HG03097 (cell line): ENCODE results near the gene PNLIPRP2.

Experiments
- ATAC-seq: cut with Tn5 transposase; IDR thresholded peaks from one replicate; pipeline ENCODE4 v1.9.1; 2021; ENCODE audit not compliant: unreplicated experiment, low FRiP score

PNLIPRP2 gene

DNA sequence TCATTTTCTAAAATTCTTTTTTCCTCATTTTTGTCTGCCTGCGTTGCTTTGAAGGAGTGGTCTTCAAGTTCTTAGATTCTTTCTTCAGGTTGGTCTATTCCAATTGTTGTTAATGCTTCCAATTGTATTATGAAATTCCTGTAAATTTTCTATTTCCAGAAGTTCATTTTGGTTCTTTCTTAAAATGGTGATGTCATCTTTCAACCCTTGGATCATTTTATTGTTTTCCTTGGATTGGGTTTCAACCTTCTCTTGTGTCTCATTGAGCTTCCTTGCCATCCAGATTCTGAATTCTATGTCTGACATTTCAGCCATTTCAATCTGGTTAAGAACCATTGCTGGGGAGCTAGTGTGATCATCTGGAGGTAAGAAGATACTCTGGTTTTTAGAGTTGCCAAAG, 33.1 kb downstream of the PNLIPRP2 start:
- no peak for ATAC-seq

DNA sequence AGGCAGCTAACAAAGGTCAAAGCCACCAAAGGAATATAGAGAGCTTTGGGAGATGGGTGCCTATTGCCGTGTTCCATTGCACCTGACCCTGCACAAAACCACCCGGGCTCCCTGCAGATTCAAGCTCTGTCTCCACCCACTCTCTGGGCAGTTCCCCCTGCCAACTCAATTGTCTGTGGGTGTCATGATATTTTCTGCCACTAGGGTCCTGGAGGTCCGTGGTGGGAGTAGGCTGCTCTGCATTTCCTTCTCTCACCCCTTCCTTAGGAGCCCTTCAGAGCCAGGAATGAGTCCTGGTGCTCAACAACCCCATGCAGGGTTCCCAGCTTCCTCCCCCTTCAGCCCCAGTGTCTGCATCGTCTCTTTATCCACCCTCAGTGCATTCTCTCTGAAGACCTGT, 34.1 kb downstream of the PNLIPRP2 start:
- no peak for ATAC-seq

DNA sequence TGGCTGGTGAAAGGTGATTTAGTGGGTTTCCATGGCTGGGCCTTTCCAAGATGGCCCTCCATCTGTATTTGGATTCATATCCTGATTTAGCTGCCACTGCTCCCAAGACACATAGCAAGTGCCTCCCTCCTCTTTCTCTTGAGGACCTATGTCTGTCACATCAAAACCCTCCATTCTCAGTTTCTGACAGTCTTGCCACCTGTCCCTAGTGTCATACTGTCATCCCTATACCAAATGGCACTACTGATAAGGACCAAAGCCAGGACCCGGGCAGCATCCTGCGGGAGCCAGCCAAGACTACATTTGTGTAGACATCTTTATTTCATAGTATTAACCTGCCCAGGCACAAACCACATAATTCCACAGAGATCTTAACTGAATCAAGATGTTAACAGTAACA, 34.8 kb downstream of the PNLIPRP2 start:
- no peak for ATAC-seq

DNA sequence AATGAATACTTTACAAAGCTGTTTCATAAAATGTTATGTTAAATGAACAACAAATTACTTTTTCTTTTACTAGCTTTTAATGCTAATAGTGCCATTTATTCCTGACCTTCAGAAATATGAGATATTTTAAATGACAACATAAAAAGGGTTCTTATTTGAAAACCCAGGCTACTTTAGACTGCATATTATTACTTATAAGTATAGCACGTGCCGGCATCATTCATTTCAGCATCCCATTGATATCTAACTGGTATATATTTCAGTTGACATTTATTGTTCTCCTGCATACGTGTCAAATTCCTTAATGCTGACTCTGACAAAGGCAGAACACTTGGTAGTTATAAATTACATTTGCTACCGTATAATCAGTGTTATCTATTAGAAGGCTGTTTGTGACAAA, 35.3 kb downstream of the PNLIPRP2 start:
- no peak for ATAC-seq

DNA sequence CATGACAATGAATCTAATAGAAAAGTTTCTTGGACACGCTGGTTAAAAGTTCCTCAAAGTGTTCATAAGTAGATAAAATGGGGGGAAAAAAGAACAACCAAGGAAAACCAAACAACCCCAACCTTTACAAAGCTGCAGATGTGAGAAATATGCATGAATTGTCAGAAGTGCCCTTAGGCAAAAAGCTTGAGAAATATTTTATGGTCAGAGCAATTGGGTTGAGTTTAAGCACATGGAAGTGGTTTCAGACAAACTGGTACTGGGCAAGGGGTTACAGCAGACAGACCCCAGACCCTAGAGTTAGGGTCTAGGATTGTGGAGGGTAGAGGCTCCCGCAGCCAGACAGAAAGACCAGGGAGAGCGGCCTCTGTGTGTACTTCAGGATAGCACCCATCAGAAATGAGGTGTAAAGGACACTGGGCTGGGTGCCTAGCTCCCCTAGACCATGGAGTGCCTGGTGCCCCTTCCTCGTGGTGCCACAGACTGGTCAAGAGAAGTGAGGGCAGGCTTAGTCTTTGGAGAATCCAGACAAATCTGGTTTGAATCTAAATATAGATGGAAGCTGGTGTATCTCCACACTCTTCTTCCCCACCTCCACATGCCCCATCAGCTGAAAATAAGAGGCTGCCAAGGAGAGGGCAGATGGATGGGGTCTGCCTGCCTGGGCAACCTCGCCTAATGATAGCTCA, 37.3 kb downstream of the PNLIPRP2 start:
- no peak for ATAC-seq

DNA sequence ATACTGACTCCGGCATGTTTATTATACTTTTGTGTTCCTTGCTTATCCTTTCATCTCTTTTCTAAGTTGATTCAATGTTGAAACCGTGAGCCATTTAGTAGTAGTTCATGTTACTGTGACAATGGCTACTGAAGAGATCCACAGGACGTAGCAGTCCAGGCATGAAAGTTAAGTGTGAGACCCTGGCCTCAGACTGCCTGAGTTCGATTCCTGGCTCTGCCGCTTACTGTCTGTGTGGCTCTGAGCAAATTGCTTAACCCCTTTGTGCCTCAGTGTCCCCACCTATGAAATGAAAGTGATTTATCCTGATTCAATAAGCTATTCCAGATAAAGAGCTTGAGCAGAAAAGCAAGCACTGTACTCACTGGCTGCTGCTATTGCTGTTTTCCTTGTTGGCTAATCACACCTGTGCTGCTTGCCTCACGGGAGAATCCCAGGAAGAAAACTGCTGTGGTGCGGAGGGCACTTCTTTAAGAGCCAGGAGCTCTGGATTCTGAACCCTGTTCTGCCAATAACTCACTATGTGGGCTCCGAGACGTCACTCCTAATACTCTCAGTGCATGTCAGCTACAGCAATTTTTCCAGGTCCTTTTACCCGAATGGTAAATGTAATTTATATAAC, 38.4 kb downstream of the PNLIPRP2 start:
- ATAC-seq: no peak

DNA sequence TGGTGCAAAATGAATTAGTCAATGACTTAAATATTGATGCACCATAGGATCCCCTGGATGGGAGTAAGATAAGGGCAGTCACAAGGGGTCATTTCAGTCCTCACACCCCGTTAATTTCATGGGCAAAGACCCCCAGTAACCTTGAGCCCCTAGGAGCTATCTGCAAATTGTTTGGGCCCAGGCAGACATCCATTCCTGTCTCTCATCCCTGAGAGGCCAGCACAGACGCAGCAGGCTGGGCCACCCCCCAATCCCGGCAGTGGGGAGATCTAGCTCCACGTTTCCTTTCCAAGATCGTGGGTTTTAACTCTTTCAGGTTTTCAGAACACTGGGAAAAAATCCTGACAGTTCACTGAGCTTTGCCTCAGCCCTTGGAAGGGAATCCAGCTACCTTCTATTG, 40.1 kb downstream of the PNLIPRP2 start:
- no peak for ATAC-seq

DNA sequence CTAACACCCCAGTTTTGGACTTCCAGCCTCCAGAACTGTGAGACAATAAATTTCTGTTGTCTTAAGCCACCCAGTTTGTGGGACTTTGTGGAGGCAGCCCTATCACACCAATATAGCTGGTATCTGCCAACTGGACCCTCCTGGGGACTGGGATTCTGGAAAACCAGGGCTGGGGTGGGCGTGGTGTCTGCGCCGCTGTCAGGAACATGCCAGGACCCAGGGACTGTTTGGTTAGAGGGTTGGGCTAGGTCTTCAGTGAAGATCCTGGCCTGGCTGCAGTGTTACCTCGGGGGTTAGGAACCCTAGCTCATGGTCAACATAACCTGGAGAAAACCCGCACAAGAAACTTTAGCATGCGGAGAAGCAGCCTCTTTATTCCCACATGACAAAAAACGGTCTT, 42.6 kb downstream of the PNLIPRP2 start:
- no peak for ATAC-seq

DNA sequence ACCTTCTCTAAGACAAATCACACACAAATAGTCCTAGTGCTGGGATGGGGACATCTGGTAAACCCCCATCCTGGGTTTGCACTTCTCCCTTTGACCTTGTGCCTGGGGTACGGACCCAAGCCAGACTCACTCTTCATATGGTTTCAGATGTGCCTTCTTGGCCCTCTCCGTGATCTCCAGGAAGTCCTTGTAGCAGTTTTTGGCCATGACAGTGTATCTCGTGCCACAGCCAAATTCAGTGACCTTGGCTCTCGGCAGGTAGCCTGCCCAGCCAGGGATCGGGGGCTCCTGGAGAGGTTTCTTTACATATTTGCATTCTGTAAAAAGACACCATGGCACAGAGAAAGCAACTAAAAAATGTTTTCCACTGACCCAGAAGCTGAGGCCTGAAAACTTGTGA, 43.9 kb downstream of the PNLIPRP2 start:
- no peak for ATAC-seq

DNA sequence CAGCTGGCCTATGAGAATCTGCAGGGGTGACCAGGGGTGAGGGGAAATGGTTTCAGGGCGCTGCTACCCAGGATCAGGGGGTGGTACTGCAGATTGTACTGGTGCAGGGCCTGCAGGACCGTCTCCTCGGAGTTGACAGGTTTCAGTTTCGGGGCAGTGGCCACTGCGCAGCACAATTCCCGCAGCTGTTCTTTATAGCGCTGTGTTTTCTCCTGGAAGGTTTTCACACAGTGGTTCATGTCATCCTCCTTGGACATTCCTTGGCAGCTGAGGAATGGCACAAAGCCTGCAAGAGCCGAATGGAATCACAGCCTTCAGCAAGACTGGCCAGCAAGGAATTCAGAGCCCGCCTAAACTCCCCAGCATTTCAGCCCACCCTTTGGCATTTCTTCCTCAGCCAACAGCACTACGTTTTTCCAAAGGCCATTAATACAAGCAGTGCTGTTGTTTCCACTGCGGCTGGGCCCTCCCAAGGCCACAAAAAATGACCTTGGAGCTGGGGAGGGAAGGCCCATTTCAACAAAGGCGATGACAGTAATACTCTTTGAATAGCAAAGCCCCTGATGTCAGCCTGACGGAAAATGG, 44.9 kb downstream of the PNLIPRP2 start:
- ATAC-seq: no peak

DNA sequence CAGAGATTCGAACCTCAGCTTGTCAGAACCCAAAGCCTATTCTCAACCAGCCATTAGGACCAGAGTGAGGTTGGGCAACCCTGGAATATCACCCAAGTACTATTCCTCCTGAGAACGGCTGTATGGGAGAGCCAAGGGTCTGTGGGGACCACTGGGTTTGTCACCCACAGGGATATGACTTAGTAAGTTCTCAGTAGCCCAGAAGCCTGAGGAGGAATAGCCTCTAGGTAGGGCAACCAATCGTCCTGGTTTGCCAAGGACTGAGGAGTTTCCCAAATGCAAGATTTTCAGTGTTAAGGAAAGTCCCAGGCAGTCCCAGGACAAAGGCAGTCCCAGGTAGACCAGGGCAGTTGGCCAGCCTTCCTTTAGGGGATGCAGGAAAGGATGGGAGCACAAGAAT, 46.7 kb downstream of the PNLIPRP2 start:
- ATAC-seq: no peak

DNA sequence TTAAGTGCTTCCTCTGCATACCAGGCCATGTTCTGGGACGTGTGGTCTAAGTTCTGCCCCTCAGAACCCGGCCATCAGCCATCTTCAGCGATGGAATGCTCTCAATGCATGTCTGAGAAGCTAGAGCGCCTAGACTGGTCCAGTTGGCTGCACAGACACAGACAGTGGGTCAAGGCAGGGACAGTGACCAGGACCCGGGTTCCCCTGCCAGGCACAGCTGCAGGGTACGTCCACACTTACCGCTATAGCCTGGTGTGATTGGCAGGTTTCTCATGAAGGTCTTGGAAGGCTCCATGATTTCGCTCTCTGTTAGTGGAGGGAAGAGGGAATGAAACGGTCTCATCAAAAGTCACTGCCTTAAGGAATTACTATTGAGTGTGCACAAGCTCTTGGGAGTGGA, 47.3 kb downstream of the PNLIPRP2 start:
- no peak for ATAC-seq

DNA sequence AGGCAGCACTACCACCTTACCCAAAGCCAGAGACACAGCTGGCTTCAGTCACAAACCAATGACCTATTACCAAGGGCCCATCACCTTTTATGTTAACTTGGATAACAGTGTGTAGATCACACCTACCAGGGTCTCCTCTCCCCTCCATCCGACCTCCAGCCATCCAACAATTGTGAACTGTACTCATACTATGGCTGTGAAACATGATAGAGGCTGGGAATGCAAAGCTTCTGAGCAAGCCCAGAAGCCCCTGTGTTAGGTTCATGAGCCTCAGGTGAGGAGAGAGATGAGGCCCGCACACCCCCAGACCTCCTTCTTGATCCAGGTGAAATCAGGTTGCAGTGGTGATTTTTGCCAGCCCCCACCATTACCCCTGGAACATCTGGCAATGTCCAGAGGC, 47.7 kb downstream of the PNLIPRP2 start:
- no peak for ATAC-seq

DNA sequence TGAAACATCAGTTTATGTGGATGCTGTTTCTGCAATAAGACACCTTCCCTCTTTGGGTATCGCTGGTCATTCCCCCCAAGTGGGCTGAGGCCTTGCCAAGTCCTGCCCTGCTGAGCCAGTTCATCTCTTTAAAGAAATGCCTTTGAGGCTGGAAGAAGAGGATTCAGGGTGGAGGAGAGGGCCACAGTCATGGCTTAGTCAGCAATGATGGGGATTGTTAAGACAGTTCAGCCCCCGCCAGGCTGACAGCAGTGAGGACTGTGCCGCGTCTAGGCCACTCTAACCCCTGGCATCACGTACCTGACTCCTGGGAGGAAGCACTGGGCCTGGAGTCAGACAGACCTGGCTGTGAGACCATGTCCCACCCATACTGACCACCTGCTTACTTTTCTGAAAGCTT, 48.3 kb downstream of the PNLIPRP2 start:
- ATAC-seq: no peak

DNA sequence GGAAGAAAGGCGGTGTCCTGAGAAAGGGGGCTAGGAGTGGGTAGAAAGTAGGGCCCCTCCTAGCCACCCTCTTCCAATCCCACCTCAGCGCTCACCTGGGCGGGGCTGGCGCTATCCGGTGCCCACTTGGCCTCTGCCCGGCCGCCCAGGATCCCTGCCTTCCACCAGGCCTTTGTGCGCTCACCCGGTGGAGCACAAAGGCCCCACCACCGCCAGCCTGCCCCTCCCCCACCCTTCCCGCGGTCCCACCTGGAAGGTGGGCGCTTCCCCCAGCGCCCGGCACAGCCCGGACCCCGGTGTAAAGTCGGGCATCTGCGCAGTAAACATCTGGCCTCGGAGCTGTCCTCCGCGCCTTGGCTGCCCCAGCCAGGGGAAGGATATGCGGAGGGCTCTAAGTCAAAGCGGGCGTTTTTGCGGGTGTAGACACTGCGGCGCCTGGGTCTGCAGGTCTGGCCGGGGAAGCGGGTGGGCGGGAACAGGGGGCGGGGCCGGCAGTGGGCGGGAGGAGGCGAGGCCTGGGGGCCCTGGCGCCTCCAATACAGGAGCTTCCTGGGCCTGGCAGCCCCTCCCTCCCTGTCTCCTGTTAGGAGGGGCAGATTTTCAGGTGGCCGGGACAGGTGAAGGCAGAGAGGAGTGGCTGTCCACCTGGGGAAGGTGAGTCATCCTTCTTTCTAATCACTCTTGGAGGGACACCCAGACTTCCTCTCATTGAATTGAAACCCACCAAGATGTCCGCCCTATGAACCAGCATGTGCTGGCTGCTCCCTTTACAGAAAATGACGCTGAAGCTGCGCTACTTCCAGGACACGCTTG, 49.3 kb downstream of the PNLIPRP2 start:
- ATAC-seq: no peak

DNA sequence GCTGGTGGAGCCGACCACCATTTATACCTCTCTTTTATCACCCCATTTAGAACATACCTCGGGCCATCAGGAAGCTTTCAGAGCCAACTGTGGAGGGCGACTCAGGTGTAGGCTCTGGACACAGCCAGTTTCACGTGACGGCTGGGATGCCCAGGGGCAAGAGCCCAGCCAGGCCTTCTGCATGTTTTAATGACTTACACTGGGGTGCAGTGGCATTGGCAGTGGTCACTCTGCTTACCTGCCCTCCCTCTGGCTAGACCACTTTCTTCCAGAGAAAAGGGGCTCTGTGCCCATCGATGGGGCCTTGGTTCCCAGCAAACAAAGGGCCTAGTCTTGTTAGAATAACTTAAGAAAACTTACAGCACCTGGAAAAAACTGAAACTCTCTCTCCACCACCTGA, 50.0 kb downstream of the PNLIPRP2 start:
- no peak for ATAC-seq

DNA sequence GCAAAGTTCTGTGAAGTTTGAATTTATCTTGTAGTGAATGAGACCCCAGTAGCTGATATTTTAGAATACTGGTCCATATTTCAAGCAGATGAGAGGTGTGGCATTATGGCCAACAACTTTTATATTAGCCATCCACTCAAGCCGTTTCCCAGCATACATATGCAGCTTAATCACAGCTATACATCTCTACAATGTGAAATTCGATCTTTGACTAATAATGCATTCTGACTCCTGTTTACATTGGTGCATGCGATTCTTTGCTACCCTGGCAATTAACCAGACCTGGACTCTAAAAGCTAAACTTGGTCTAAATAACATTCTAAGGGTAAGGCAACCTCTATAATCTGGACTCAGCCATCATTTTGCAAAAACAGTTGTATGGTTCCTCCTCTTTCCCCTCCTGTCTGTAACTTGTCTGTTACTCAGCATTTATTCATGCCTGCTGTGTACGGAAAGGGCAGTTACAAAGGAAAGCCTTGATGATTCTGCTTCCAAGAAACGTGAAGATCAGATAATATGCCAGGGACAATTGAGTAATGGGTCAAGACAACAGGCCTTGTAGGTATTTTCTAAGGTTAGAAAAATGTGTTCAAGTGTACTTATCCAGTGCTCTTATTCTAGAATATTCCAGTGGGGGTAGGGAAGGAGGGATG, 50.6 kb downstream of the PNLIPRP2 start:
- ATAC-seq: no peak

DNA sequence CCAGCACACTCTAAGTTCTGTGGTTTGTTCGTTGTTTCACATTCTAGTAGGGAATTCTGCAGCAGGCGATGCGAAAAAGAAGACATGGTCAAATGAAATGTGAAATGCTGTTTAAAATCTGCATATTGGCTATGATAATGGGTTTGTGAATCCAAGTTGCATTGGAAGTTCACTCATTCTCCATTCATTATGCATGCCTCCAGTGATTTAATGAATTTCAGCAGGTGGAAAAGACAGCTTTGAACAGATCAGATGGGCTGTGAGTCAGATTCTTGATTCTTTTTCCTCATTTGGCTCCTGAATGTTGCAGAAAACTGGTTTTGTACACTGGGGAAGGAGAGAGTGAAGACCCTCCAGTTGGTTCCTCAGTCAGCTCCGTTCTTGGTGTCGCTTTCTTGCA, 52.1 kb downstream of the PNLIPRP2 start:
- ATAC-seq: no peak

DNA sequence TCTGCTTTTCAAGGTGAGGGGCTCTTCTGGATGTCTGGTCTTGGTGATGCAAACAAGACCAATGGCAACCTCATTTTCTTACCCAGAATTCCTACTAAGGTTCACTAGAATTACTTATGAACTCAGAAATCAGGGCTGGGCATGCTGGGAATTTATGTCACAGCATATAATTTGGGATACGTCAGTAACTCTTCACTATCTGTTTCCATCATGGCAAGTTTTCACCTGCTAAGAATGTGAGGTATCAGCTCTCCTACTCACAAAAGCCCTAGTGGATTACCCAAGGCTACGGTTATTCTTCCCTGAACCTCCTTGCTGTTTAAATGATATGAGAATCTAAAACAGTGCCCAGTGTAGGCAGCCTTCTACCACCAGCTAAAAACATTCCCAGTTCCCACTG, 53.1 kb downstream of the PNLIPRP2 start:
- ATAC-seq: no peak

DNA sequence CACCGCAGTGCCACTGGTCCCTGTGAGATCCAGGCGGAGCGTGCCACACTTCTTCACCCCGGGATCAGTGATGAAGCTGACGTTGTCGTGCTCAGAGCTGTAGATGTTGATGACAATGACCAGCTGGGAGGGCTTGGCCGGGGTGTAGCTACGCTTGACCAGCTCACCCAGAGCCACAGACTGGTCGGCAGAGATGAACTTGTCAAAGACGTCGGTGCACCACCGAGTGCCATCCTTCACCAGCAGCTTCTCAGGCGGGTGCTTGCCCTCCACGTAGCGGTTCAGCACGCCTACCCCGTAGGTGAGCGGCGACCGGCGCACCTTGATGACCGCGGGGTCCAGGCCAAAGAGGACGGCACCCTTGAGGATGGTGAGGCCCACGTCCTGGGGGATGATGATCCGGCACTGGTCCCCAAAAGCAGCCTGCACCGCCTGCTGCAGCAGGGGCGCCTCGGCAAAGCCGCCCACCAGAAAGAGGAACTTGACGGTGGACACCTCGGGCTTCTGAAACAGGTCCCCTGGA, 54.2 kb downstream of the PNLIPRP2 start:
- ATAC-seq: no peak

DNA sequence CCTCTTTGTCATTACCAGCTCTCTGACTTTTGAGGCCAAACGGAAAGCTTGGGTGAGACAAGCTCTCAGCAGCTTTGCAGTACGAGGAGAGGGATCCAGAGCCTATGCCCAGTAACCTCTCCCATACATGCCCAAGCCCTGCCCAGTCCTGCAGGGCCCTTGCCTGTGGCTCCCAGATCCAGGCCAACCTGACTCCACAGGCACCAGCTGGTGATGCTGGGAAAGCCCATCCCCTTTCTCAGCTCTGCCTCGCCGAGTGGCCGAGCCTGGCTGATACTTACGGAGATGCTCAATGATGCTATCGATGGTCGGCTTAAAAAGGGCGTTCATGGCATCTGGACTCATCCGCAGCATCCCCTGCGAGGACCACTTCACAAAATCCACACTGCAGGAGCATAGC, 55.4 kb downstream of the PNLIPRP2 start:
- no peak for ATAC-seq
